ENCODE results near the gene TMEM151B. TPM values are rescaled to one million over a fixed set of nuclear protein-coding genes. Genes with fewer than 3 reads are reported as not detected.

TMEM151B gene
- total and polyA plus RNA-seq, 2 of the 13 experiments (the other 11 are each of a cell fraction or from before 2014, with no cell fraction given) = not detected

DNA sequence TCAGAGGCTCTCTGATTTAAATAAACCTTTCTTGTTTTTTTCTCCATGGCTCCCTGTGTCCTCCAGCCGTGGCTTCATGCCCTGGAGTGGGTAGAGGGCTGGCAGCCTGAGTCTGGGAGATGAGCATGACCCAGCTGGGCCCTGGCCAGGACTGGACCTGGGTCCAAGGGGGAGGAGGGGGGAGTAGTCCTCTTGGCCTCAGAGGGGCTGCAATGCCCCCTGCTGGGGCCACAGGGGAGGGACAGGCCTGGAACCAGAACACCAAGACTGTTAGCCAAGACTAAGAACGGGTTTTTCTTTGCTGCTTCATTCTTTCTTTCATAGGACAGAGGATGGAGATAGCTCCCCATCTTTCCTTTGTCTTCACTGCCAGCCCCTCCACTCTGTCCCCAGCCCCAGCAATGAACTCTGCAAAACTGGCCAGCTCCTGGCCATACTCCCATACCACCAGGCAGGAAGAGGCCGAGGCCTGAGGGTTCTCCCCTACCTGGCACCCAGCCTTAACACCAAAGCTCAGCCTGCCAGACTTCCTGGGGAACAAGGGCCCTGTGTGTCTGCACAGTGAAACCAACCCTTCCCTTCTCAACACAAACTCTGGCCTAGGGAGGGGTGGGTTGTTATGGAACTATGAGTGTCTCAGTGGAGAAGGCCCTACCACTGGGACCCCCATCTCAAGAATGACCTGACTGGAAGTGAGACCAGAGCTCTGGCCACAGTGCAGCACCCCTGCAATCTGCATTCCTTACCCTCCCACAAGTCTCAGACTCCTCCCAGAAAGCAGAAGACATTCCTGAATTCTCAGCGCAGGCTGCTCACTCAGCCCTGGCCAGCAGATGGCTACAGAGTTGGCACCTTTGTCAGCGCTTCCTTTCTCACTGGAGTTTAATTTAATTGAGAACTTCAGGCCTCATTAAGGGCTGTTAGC lies 35.9 kb upstream of the TMEM151B start (continued):
- TF ChIP-seq, protein P1, sequence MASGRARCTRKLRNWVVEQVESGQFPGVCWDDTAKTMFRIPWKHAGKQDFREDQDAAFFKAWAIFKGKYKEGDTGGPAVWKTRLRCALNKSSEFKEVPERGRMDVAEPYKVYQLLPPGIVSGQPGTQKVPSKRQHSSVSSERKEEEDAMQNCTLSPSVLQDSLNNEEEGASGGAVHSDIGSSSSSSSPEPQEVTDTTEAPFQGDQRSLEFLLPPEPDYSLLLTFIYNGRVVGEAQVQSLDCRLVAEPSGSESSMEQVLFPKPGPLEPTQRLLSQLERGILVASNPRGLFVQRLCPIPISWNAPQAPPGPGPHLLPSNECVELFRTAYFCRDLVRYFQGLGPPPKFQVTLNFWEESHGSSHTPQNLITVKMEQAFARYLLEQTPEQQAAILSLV (CRISPR knock-in tag; IDR thresholded peaks at IDR 0.05; ENCODE audit: borderline replicate concordance) = 0 out of 2 replicates have a peak, but pooled peaks have one; percentile 63
- TF ChIP-seq, protein P2, sequence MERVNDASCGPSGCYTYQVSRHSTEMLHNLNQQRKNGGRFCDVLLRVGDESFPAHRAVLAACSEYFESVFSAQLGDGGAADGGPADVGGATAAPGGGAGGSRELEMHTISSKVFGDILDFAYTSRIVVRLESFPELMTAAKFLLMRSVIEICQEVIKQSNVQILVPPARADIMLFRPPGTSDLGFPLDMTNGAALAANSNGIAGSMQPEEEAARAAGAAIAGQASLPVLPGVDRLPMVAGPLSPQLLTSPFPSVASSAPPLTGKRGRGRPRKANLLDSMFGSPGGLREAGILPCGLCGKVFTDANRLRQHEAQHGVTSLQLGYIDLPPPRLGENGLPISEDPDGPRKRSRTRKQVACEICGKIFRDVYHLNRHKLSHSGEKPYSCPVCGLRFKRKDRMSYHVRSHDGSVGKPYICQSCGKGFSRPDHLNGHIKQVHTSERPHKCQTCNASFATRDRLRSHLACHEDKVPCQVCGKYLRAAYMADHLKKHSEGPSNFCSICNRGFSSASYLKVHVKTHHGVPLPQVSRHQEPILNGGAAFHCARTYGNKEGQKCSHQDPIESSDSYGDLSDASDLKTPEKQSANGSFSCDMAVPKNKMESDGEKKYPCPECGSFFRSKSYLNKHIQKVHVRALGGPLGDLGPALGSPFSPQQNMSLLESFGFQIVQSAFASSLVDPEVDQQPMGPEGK (CRISPR knock-in tag; IDR thresholded peaks at IDR 0.05) = peak; percentile 91
- TF ChIP-seq, protein P3, sequence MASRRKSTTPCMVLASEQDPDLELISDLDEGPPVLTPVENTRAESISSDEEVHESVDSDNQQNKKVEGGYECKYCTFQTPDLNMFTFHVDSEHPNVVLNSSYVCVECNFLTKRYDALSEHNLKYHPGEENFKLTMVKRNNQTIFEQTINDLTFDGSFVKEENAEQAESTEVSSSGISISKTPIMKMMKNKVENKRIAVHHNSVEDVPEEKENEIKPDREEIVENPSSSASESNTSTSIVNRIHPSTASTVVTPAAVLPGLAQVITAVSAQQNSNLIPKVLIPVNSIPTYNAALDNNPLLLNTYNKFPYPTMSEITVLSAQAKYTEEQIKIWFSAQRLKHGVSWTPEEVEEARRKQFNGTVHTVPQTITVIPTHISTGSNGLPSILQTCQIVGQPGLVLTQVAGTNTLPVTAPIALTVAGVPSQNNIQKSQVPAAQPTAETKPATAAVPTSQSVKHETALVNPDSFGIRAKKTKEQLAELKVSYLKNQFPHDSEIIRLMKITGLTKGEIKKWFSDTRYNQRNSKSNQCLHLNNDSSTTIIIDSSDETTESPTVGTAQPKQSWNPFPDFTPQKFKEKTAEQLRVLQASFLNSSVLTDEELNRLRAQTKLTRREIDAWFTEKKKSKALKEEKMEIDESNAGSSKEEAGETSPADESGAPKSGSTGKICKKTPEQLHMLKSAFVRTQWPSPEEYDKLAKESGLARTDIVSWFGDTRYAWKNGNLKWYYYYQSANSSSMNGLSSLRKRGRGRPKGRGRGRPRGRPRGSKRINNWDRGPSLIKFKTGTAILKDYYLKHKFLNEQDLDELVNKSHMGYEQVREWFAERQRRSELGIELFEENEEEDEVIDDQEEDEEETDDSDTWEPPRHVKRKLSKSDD (CRISPR knock-in tag; IDR thresholded peaks at IDR 0.05; ENCODE audit: low read depth) = no peak
- TF ChIP-seq IRF2 (CRISPR knock-in tag; IDR thresholded peaks at IDR 0.05) = 0 out of 2 replicates have a peak, but pooled peaks have one; percentile 50
- peak; percentile 11; the same call in 1 of the 2 replicates for TF ChIP-seq ETV5 (CRISPR knock-in tag; IDR thresholded peaks at IDR 0.05; ENCODE audit: borderline replicate concordance)
- TF ChIP-seq YEATS4 (CRISPR knock-in tag; IDR thresholded peaks at IDR 0.05; ENCODE audit: borderline replicate concordance) = no peak
- TF ChIP-seq ZSCAN31 (CRISPR knock-in tag; IDR thresholded peaks at IDR 0.05; ENCODE audit: low read depth) = peak; percentile 83
- peak; percentile 33 for TF ChIP-seq RBM39 (IDR thresholded peaks at IDR 0.05; ENCODE audit: low read depth, low read length, poor library complexity, severe bottlenecking)
- TF ChIP-seq, protein P4, sequence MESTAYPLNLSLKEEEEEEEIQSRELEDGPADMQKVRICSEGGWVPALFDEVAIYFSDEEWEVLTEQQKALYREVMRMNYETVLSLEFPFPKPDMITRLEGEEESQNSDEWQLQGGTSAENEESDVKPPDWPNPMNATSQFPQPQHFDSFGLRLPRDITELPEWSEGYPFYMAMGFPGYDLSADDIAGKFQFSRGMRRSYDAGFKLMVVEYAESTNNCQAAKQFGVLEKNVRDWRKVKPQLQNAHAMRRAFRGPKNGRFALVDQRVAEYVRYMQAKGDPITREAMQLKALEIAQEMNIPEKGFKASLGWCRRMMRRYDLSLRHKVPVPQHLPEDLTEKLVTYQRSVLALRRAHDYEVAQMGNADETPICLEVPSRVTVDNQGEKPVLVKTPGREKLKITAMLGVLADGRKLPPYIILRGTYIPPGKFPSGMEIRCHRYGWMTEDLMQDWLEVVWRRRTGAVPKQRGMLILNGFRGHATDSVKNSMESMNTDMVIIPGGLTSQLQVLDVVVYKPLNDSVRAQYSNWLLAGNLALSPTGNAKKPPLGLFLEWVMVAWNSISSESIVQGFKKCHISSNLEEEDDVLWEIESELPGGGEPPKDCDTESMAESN (CRISPR knock-in tag; conservative IDR thresholded peaks at IDR 0.05) = peak; percentile 68; the same call in 1 of the 2 replicates
- peak; percentile 63; the same call in 1 of the 2 replicates for TF ChIP-seq ZNF335 (CRISPR knock-in tag; IDR thresholded peaks at IDR 0.05)
- 0 out of 2 replicates have a peak, but pooled peaks have one; percentile 66 for TF ChIP-seq CBFB (CRISPR knock-in tag; IDR thresholded peaks at IDR 0.05)
- TF ChIP-seq, protein P5, sequence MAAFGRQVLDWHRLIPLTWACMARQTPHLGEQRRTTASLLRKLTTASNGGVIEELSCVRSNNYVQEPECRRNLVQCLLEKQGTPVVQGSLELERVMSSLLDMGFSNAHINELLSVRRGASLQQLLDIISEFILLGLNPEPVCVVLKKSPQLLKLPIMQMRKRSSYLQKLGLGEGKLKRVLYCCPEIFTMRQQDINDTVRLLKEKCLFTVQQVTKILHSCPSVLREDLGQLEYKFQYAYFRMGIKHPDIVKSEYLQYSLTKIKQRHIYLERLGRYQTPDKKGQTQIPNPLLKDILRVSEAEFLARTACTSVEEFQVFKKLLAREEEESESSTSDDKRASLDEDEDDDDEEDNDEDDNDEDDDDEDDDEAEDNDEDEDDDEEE (CRISPR knock-in tag; IDR thresholded peaks at IDR 0.05) = peak; percentile 74; the same call in 1 of the 2 replicates
- TF ChIP-seq KDM5B (CRISPR knock-in tag; IDR thresholded peaks at IDR 0.05; ENCODE audit: borderline replicate concordance) = peak; percentile 50; the same call in 1 of the 2 replicates

Measured in HepG2 (cell line).